IMR-90 (cell line): ENCODE results near the gene TENM4. TPM values are rescaled to one million over a fixed set of nuclear protein-coding genes. Genes with fewer than 3 reads are reported as not detected.

ENCODE experiments used
- ATAC-seq: fragments of 200-7000 bp; cut with Tn5 transposase; 2 replicates; pipeline ENCODE4 v1.9.1; 2020; ENCODE audit warnings: low read depth, mild to moderate bottlenecking, moderate library complexity
- BruUV-seq: library from RNA; stranded (reverse); fragments of 400-500 nt; replicated peaks from 2 replicates; lab custom pipeline; 2021; lab: Mats Ljungman, UMichigan
- CTCF ChIA-PET: fragments of 300-600 bp; formaldehyde crosslinking; extraction: SDS; loops from one replicate; lab custom pipeline; 2021; ENCODE audit warnings: antibody characterized with exemption; lab: Yijun Ruan, JAX
- POLR2A ChIA-PET: fragments of 300-600 bp; sonication (Branson Sonifier 250); formaldehyde crosslinking; loops from one replicate; lab custom pipeline; 2022; ENCODE audit warnings: antibody characterized with exemption; ENCODE audit not compliant: unreplicated experiment; lab: Charles Lee
- DNase-seq: peaks from one replicate; pipeline ENCODE4 v3.0.0; 2013
- H2AFZ ChIP-seq: replicated peaks from 2 replicates; pipeline ENCODE3; 2013; ENCODE audit warnings: low read length, mild to moderate bottlenecking; ENCODE audit not compliant: poor library complexity
- H2AK5ac ChIP-seq: 2 replicates; pipeline ENCODE4 v1.6.1; 2013; ENCODE audit warnings: low read depth, low read length, inconsistent platforms
- H2AK9ac ChIP-seq: replicated peaks from 2 replicates; pipeline ENCODE3; 2013; ENCODE audit warnings: mild to moderate bottlenecking, low read depth, low read length, moderate library complexity; ENCODE audit not compliant: poor library complexity
- H2BK120ac ChIP-seq: 2 replicates; pipeline ENCODE4 v1.6.1; 2013; ENCODE audit warnings: low read depth, low read length, inconsistent platforms
- H2BK15ac ChIP-seq: 3 replicates; pipeline ENCODE4 v1.6.1; 2013; ENCODE audit warnings: low read depth, low read length, inconsistent platforms
- H2BK20ac ChIP-seq: 2 replicates; pipeline ENCODE4 v1.6.1; 2013; ENCODE audit warnings: low read depth, mild to moderate bottlenecking, inconsistent platforms, low read length, moderate library complexity
- H2BK5ac ChIP-seq: 2 replicates; pipeline ENCODE4 v1.6.1; 2013; ENCODE audit warnings: mild to moderate bottlenecking, low read depth, low read length, inconsistent platforms; ENCODE audit not compliant: poor library complexity, severe bottlenecking
- H3K14ac ChIP-seq: replicated peaks from 2 replicates; pipeline ENCODE4 v1.6.1; 2013; ENCODE audit warnings: low read depth, low read length, inconsistent platforms
- H3K18ac ChIP-seq: 2 replicates; pipeline ENCODE4 v1.6.1; 2013; ENCODE audit warnings: low read depth, low read length, control low read depth
- H3K23ac ChIP-seq: 2 replicates; pipeline ENCODE4 v1.6.1; 2013; ENCODE audit warnings: low read depth, low read length, inconsistent platforms
- H3K27ac ChIP-seq: 2 replicates; pipeline ENCODE4 v1.5.1; 2013; ENCODE audit warnings: mild to moderate bottlenecking, control low read depth, low read length; ENCODE audit not compliant: insufficient read depth
- H3K27me3 ChIP-seq: 2 replicates; pipeline ENCODE4 v1.6.1; 2013; ENCODE audit warnings: low read length; ENCODE audit not compliant: control insufficient read depth, insufficient read depth
- H3K36me3 ChIP-seq: 2 replicates; pipeline ENCODE4 v1.6.1; 2013; ENCODE audit warnings: low read length, mixed read lengths; ENCODE audit not compliant: control insufficient read depth, insufficient read depth
- H3K4ac ChIP-seq: 2 replicates; pipeline ENCODE4 v1.6.1; 2013; ENCODE audit warnings: low read depth, low read length, inconsistent platforms
- H3K4me1 ChIP-seq: 2 replicates; pipeline ENCODE4 v1.6.1; 2013; ENCODE audit warnings: low read length, mixed read lengths; ENCODE audit not compliant: control insufficient read depth, insufficient read depth
- H3K4me2 ChIP-seq: 2 replicates; pipeline ENCODE4 v1.6.1; 2013; ENCODE audit warnings: low read depth, mild to moderate bottlenecking, control low read depth, low read length, moderate library complexity
- H3K4me3 ChIP-seq: 2 replicates; pipeline ENCODE4 v1.5.1; 2013; ENCODE audit warnings: low read depth, mild to moderate bottlenecking, control low read depth, low read length, moderate library complexity; ENCODE audit not compliant: insufficient read depth
- H3K56ac ChIP-seq: 2 replicates; pipeline ENCODE4 v1.6.1; 2013; ENCODE audit warnings: low read length, inconsistent platforms; ENCODE audit not compliant: insufficient read depth; ENCODE audit errors: extremely low read depth
- H3K79me1 ChIP-seq, 2 experiments: 2 replicates each; pipeline ENCODE4 v1.6.1; 2013; ENCODE audit warnings: low read length in 2 of 2, inconsistent platforms in 1 of 2, low read depth in 1 of 2
- H3K9ac ChIP-seq: 2 replicates; pipeline ENCODE4 v1.6.1; 2013; ENCODE audit warnings: low read depth, low read length, control low read depth
- H3K9me1 ChIP-seq: 2 replicates; pipeline ENCODE4 v1.6.1; 2013; ENCODE audit warnings: low read length, inconsistent platforms; ENCODE audit not compliant: insufficient read depth
- H3K9me3 ChIP-seq: 2 replicates; pipeline ENCODE4 v1.6.1; 2013; ENCODE audit warnings: low read length; ENCODE audit not compliant: control insufficient read depth, insufficient read depth
- H4K20me1 ChIP-seq: 2 replicates; pipeline ENCODE4 v1.6.1; 2013; ENCODE audit warnings: low read length, inconsistent platforms; ENCODE audit not compliant: insufficient read depth
- H4K5ac ChIP-seq: 2 replicates; pipeline ENCODE4 v1.6.1; 2013; ENCODE audit warnings: mild to moderate bottlenecking, low read depth, low read length, control low read depth
- H4K8ac ChIP-seq, 2 experiments: 2 replicates each; pipeline ENCODE4 v1.6.1; 2013; ENCODE audit warnings: low read depth in 2 of 2, low read length in 2 of 2, control low read depth in 1 of 2, inconsistent platforms in 1 of 2
- H4K91ac ChIP-seq: 2 replicates; pipeline ENCODE4 v1.6.1; 2013; ENCODE audit warnings: low read depth, low read length, inconsistent platforms; ENCODE audit not compliant: insufficient read depth
- BHLHE40 ChIP-seq: fragments of 150-350 bp; IDR thresholded peaks from 2 replicates; pipeline ENCODE4 v1.6.1; 2016; ENCODE audit warnings: mild to moderate bottlenecking, low read depth, low read length
- CEBPB ChIP-seq: IDR thresholded peaks from 2 replicates; pipeline ENCODE4 v1.6.1; 2012; ENCODE audit warnings: low read depth, low read length, improper control_type of control experiment
- CHD1 ChIP-seq: IDR thresholded peaks from 2 replicates; pipeline ENCODE4 v1.6.1; 2012; ENCODE audit warnings: low read depth, low read length, improper control_type of control experiment
- MAFK ChIP-seq: IDR thresholded peaks from 2 replicates; pipeline ENCODE4 v1.6.1; 2012; ENCODE audit warnings: low read depth, low read length, improper control_type of control experiment
- MAZ ChIP-seq: IDR thresholded peaks from 2 replicates; pipeline ENCODE4 v1.6.1; 2012; ENCODE audit warnings: low read depth, mild to moderate bottlenecking, low read length, improper control_type of control experiment, moderate library complexity, borderline replicate concordance
- NFE2L2 ChIP-seq: fragments of 150-350 bp; IDR thresholded peaks from 2 replicates; pipeline ENCODE4 v1.6.1; 2016; ENCODE audit warnings: low read depth, mild to moderate bottlenecking, low read length
- POLR2A ChIP-seq: IDR thresholded peaks from 2 replicates; pipeline ENCODE4 v1.6.1; 2012; ENCODE audit warnings: mild to moderate bottlenecking, low read depth, low read length
- RAD21 ChIP-seq: IDR thresholded peaks from 2 replicates; pipeline ENCODE4 v1.6.1; 2012; ENCODE audit warnings: low read length, improper control_type of control experiment
- RCOR1 ChIP-seq: IDR thresholded peaks from 2 replicates; pipeline ENCODE4 v1.6.1; 2012; ENCODE audit warnings: mild to moderate bottlenecking, low read length, improper control_type of control experiment; ENCODE audit not compliant: insufficient replicate concordance
- RFX5 ChIP-seq: IDR thresholded peaks from 2 replicates; pipeline ENCODE4 v1.8.0; 2012; ENCODE audit warnings: low read depth, mild to moderate bottlenecking, low read length, moderate library complexity
- SMC3 ChIP-seq: fragments of 150-350 bp; IDR thresholded peaks from 2 replicates; pipeline ENCODE4 v1.6.1; 2016; ENCODE audit warnings: low read depth, mild to moderate bottlenecking, antibody characterized with exemption, low read length, moderate library complexity
- WGBS, 2 experiments: methylation state at CpG; one replicate each; pipeline versions ENCODE4 v1.1.5 to v1.1.7; 2013; ENCODE audit warnings: missing lambda C conversion rate in 2 of 2; ENCODE audit not compliant: insufficient read length in 1 of 2; ENCODE audit errors: extremely low coverage in 2 of 2; 5-methylcytosine and 5-hydroxymethylcytosine counted together
- dilution Hi-C: fragments of 300-500 bp; cut with HindIII; formaldehyde crosslinking; loops from one replicate; pipeline ENCODE4 v1.14.3; 2018; ENCODE audit warnings: low sequenced_read_pairs; ENCODE audit not compliant: unreplicated experiment
- in situ Hi-C: fragments of 300-500 bp; cut with MboI; formaldehyde crosslinking; loops from 3 replicates; pipeline ENCODE4 v1.14.3; 2019; ENCODE audit warnings: low sequenced_read_pairs, inconsistent platforms, mixed read lengths
- intact Hi-C: fragments of 100-400 bp; cut with micrococcal nuclease; formaldehyde crosslinking; loops from 2 replicates; pipeline ENCODE4 v1.10.0; 2022
- polyA plus RNA-seq, 3 experiments: library from polyadenylated mRNA; depleted of rRNA; stranded (reverse); fragments of >200 nt; gene quantifications; 2 replicates each; pipeline ENCODE4 v1.2.3, GENCODE V29; 2012; ENCODE audit warnings: low replicate concordance in 1 of 3
- total RNA-seq: library from RNA; depleted of rRNA; stranded (reverse); fragments of >200 nt; gene quantifications from 2 replicates; pipeline ENCODE4 v1.2.3, GENCODE V29; 2012
- TF ChIP-seq, protein P1 (sequence below): fragments of 150-350 bp; IDR thresholded peaks from 2 replicates; pipeline ENCODE4 v1.6.1; 2017; ENCODE audit warnings: mild to moderate bottlenecking, antibody characterized with exemption, low read length, low read depth
- TF ChIP-seq, protein P2 (sequence below): fragments of 150-350 bp; IDR thresholded peaks from 2 replicates; pipeline ENCODE4 v1.6.1; 2016; ENCODE audit warnings: low read depth, mild to moderate bottlenecking, low read length, moderate library complexity, borderline replicate concordance
- TF ChIP-seq, protein P3 (sequence below): conservative IDR thresholded peaks from 2 replicates; pipeline ENCODE4 v1.5.1; 2012; ENCODE audit warnings: mild to moderate bottlenecking, low read depth, low read length, improper control_type of control experiment

The TENM4 gene
- total and polyA plus RNA-seq, 2 of the 4 experiments (the other 2 are of a cell fraction) = 7.4 to 9.0 TPM

DNA sequence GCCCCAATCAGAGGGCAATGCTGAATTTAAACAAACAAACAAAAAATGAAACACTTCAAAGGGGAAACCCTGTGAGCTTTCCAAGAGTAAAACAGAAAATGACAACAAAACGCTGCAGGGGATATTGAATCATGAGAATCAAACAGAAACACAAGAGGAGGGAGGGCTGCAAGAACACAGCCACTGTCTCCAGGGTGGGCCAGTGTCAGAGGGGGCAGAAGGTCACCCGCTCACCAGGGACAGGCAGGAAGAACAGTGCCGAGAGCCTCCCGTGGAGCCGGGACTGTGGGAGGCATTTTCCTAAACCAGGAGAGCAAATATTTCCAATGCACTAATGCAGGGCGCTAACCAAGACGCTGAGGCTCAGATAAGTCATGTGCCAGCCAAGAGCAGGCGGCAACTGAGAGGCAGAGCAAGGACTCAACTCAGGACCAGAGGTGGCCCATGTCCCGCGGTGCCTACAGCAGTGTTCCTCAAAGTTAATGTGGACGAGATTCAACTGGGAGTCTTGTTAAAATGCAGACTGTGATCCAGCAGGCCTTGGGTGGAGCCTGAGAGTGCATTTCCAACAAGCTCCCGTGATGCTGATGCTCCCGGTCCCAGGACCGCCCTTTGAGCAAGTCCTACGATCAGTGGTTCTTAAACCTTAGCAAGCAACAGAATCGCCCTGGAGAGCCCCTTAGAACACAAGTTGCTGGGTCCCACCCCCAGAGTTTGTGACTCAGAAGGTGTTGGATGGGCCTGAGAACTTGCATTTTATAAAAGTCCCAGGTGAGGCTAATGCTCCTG lies 197.2 kb downstream of the TENM4 start:
- no peak overlapping the region for H3K4me3 ChIP-seq
- peak overlapping the region; percentile 71; the same call in 1 of the 2 replicates for H3K23ac ChIP-seq
- H2BK5ac ChIP-seq = peak overlapping the region; percentile 84
- WGBS, 2 experiments = 81% methylated on average over 12 of the region's 16 CpGs; no CpG with 5 or more reads in 1 of the 2 experiments
- no TSS peak for BruUV-seq
- ChIA-PET CTCF (no interaction called here), POLR2A (no interaction called here)
- H2AFZ ChIP-seq = peak overlapping the region; percentile 72
- H2BK20ac ChIP-seq = peak overlapping the region; percentile 8
- H3K9me3 ChIP-seq = no peaks in the 10 kb centered on the region
- in situ Hi-C loops = no loop called here
- peak overlapping the region; percentile 27 for H4K91ac ChIP-seq
- H3K36me3 ChIP-seq = no peaks in the 10 kb centered on the region
- H4K8ac ChIP-seq = peak overlapping the region; percentile 21 to 84; a peak in 3 of 4 replicates
- dilution Hi-C loops = no loop called here
- H3K14ac ChIP-seq = peak overlapping the region; percentile 71
- H3K27me3 ChIP-seq = no peaks in the 10 kb centered on the region
- peaks cover 22% of the 10 kb centered on the region for H3K4me1 ChIP-seq
- no peak overlapping the region for H2AK9ac ChIP-seq
- ATAC-seq = no peak
- H3K56ac ChIP-seq = 0 out of 2 replicates have a peak overlapping the region, but pooled peaks have one; percentile 1
- H2BK15ac ChIP-seq = peak overlapping the region; percentile 32; the same call in 1 of the 3 replicates
- H3K18ac ChIP-seq = peak overlapping the region; percentile 82; the same call in 1 of the 2 replicates
- H3K4ac ChIP-seq = peak overlapping the region; percentile 79
- H4K5ac ChIP-seq = peak overlapping the region; percentile 85
- 0 out of 4 replicates have a peak, but pooled peaks cover 0 to 3% of the 10 kb centered on the region in 2 experiments for H3K79me1 ChIP-seq
- H3K27ac ChIP-seq = peak overlapping the region; percentile 91
- no peak overlapping the region for H3K9ac ChIP-seq
- TF ChIP-seq POLR2A = no peak
- TF ChIP-seq SMC3 = no peak
- TF ChIP-seq, protein P1, sequence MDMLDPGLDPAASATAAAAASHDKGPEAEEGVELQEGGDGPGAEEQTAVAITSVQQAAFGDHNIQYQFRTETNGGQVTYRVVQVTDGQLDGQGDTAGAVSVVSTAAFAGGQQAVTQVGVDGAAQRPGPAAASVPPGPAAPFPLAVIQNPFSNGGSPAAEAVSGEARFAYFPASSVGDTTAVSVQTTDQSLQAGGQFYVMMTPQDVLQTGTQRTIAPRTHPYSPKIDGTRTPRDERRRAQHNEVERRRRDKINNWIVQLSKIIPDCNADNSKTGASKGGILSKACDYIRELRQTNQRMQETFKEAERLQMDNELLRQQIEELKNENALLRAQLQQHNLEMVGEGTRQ = no peak
- TF ChIP-seq MAFK = no peak
- TF ChIP-seq RCOR1 = no peak
- no peak for TF ChIP-seq BHLHE40
- TF ChIP-seq, protein P2, sequence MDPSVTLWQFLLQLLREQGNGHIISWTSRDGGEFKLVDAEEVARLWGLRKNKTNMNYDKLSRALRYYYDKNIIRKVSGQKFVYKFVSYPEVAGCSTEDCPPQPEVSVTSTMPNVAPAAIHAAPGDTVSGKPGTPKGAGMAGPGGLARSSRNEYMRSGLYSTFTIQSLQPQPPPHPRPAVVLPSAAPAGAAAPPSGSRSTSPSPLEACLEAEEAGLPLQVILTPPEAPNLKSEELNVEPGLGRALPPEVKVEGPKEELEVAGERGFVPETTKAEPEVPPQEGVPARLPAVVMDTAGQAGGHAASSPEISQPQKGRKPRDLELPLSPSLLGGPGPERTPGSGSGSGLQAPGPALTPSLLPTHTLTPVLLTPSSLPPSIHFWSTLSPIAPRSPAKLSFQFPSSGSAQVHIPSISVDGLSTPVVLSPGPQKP = no peak
- TF ChIP-seq RAD21 = no peak
- TF ChIP-seq NFE2L2 = no peak
- TF ChIP-seq MAZ = no peak
- no peak for TF ChIP-seq RFX5
- no peak for TF ChIP-seq CHD1
- TF ChIP-seq, protein P3, sequence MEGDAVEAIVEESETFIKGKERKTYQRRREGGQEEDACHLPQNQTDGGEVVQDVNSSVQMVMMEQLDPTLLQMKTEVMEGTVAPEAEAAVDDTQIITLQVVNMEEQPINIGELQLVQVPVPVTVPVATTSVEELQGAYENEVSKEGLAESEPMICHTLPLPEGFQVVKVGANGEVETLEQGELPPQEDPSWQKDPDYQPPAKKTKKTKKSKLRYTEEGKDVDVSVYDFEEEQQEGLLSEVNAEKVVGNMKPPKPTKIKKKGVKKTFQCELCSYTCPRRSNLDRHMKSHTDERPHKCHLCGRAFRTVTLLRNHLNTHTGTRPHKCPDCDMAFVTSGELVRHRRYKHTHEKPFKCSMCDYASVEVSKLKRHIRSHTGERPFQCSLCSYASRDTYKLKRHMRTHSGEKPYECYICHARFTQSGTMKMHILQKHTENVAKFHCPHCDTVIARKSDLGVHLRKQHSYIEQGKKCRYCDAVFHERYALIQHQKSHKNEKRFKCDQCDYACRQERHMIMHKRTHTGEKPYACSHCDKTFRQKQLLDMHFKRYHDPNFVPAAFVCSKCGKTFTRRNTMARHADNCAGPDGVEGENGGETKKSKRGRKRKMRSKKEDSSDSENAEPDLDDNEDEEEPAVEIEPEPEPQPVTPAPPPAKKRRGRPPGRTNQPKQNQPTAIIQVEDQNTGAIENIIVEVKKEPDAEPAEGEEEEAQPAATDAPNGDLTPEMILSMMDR = no peak
- no peak for TF ChIP-seq CEBPB
- H4K20me1 ChIP-seq = peaks cover 5% of the 10 kb centered on the region; the same call in 1 of the 2 replicates
- H3K9me1 ChIP-seq = peaks cover 9% of the 10 kb centered on the region
- DNase-seq = no peak
- no peak overlapping the region for H3K4me2 ChIP-seq
- H2AK5ac ChIP-seq = peak overlapping the region; percentile 84
- intact Hi-C loops = loop anchor here (10.0 kb wide), 1 partner anchor 449 kb away; no protein-coding TSS in a partner anchor
- peak overlapping the region; percentile 80 for H2BK120ac ChIP-seq
